ENCODE data around the gene CAMTA1.
"Not testable (repeated sequence)": the region's sequence is repeated elsewhere in the genome, so short reads cannot be mapped to it uniquely, and the experiment has no call there.

The CAMTA1 gene

DNA sequence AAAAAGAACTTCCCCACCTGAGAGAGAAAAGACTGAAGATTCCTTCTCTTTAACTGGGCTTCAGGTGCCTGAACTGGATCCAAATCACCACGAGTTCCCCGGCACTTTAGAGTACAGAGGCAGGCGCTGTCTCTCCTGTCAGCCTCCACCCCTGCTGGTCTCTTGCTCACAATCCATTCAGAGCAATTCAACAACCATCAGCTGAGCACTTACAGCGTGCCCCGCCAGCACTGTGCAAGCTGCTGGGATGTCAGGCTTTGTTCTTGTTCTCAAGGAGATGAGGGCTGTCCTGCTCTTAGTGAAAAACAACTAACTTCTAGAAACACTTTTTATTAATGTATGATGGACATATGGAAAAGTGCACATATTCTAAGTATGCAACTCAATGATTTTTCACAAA is 917.1 kb downstream of the CAMTA1 start:
- DNase-seq (ENCODE audit: low spot score), result no peak

GRCh38 chr1:7703321-7704213 is 918.3 kb downstream of the CAMTA1 start:
- no peak for DNase-seq (ENCODE audit: low spot score)

GRCh38 chr1:7704214-7705047 is 919.2 kb downstream of the CAMTA1 start:
- peak; percentile 96 for DNase-seq (ENCODE audit: low spot score)

- DNase-seq (ENCODE audit: low spot score), result no peak
Observed at GRCh38 chr1:7705048-7705907, 920.0 kb downstream of the CAMTA1 start.

DNA sequence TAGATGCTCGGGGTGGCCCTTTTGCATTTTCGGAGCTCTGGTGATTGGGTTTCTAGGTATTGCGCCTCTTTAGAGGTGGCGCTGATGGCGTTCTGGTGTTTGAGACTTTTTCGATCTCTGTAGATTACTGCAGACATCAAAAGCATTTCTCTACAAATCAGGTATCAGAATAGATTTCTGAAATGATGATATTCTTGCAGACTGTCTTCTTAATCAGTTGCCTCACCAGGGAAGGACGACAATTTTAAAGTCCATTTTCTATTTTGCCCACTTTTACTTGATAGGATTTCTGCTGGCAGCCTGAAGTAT is 920.6 kb downstream of the CAMTA1 start:
- no peak for DNase-seq (ENCODE audit: low spot score)

DNA sequence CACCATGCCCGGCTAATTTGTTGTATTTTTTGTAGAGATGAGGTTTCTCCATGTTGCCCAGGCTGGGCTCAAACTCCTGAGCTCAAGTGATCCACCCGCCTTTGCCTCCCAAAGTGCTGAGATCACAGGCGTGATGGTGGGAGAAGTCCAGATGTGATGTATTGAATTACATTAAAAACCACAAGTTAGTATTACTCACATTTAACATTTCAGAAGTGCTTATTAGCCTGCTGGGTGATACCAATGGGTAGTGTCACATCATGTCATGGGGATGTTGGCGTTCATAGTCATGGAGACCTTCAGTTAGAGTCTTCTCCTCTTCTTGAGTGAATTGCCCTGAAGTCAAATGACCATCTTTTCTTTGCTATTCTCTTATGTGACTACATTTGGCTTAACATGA is 922.3 kb downstream of the CAMTA1 start:
- no peak for DNase-seq (ENCODE audit: low spot score)

GRCh38 chr1:7708065-7708464 is 922.8 kb downstream of the CAMTA1 start:
- not testable (repeated sequence) for DNase-seq (ENCODE audit: low spot score)

- no peak for DNase-seq (ENCODE audit: low spot score)
Observed at GRCh38 chr1:7710859-7711258, 925.6 kb downstream of the CAMTA1 start.

GRCh38 chr1:7712731-7713323 is 927.6 kb downstream of the CAMTA1 start:
- DNase-seq (ENCODE audit: low spot score), result no peak

- DNase-seq (ENCODE audit: low spot score), result no peak
Observed at GRCh38 chr1:7716506-7716905, 931.3 kb downstream of the CAMTA1 start.

- DNase-seq (ENCODE audit: low spot score), result no peak
Observed at GRCh38 chr1:7717748-7718368, 932.6 kb downstream of the CAMTA1 start.

GRCh38 chr1:7719468-7720094 is 934.3 kb downstream of the CAMTA1 start:
- DNase-seq (ENCODE audit: low spot score), result no peak

DNA sequence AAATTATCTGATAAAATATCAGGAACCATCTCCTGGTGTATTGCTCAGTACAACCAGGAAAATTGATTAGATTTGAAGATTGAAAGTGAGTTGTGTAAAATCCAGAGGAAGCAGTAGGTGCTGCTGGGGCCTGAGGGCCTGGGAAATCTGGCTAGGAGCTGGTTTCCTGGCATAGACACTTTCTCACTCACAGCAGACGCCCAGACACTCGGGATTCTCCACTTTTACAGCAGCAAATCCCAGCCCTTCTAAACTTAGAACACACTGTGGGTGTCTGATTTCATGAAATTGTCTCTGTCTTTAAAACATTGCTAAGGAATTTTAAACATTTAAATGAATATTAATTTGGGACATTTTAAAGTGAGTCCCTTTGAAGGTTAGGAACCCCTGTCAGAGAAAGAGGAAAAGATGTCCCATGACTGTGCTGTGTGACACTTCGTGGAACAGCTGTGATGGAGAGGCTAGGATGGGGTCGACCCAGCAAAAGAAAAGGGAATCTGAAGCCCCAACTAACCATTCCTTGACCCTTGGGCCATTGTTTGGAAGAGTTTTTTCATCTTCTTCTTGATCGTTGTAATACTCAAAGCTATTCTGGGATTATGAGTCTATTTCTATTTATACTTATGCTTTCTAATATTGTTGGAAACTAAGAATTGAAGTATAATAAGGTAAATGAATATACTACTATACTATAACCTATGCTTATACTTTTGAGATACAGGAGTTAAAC is 936.9 kb downstream of the CAMTA1 start:
- DNase-seq (ENCODE audit: low spot score), result no peak

GRCh38 chr1:7722670-7723012 is 937.4 kb downstream of the CAMTA1 start:
- no peak for DNase-seq (ENCODE audit: low spot score)

- DNase-seq (ENCODE audit: low spot score), result no peak
Observed at GRCh38 chr1:7726623-7727022, 941.4 kb downstream of the CAMTA1 start.

DNA sequence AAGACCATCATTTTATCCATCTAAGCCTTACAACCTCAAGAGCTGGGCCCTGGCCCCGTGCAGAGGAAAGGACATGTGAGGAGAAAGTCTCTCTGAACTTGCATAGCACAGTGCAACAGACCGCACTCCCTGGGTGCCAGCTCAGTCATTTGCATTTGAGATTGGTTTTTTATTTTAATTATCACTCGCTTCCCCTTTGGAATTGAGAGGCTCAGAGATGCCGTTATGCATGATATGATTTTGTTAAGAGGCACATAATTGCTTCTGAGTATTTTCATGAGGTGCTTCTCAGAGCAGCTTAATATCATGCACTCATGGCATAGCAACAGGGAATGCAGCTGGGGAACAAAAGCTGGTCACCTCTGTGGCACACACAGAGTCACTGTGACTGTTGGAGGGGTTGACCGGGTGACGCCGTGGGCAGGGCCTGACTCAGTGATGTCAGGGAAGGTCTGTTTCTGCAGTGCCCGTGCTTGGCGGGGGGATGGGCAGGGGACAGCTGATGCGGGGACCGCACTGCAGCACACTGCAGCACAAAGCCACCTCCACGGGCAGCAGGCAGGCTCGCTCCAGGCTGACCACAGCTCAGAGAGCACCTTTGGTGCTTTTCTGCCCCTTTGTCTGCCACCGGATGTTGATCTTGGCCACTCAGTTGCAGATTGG is 942.7 kb downstream of the CAMTA1 start:
- no peak for DNase-seq (ENCODE audit: low spot score)

- no peak for DNase-seq (ENCODE audit: low spot score)
Observed at GRCh38 chr1:7729761-7730160, 944.5 kb downstream of the CAMTA1 start.

DNA sequence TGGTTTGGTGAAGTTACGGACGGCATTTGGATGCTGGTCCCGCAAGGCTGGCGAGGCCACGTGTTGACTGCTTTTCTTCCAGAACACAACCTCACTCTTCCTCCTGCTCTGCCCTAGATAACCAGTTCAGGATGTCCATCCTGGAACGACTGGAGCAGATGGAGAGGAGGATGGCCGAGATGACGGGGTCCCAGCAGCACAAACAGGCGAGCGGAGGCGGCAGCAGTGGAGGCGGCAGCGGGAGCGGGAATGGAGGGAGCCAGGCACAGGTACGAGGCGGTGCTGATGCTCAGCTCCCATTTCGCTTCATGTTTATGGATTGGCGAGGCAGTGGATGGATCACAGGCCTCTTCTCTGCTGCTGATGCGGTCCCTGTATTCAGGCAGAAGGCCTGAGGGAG is 947.1 kb downstream of the CAMTA1 start:
- DNase-seq (ENCODE audit: low spot score), result no peak

GRCh38 chr1:7733276-7733675 is 948.0 kb downstream of the CAMTA1 start:
- no peak for DNase-seq (ENCODE audit: low spot score)

GRCh38 chr1:7738044-7738443 is 952.8 kb downstream of the CAMTA1 start:
- no peak for DNase-seq (ENCODE audit: low spot score)
